Gastroesophageal sphincter (tissue), 3 donors: Measurements from ENCODE around the gene TOM1L2.

Source experiments
- EP300 ChIP-seq: sonication (generic); formaldehyde crosslinking; IDR thresholded peaks from one replicate; pipeline ENCODE4 v1.6.1; 2017; ENCODE audit warnings: antibody characterized with exemption, mild to moderate bottlenecking
- POLR2A ChIP-seq, 2 donors: fragments of 450-650 bp; IDR thresholded peaks; one replicate each; pipeline ENCODE4 v1.6.1; 2017; ENCODE audit warnings: antibody characterized with exemption in 2 of 2, mild to moderate bottlenecking in 2 of 2, moderate library complexity in 1 of 2
- POLR2AphosphoS5 ChIP-seq: sonication (generic); formaldehyde crosslinking; IDR thresholded peaks from one replicate; pipeline ENCODE4 v1.6.1; 2017; ENCODE audit warnings: antibody characterized with exemption
- TF ChIP-seq, protein P1 (sequence below), 4 experiments: fragments of 200-600 bp in 2 of 4; fragments of 450-650 bp in 2 of 4; sonication (generic) in 1 of 4; IDR thresholded peaks; one replicate each; pipeline ENCODE4 v1.5.1; 2017 to 2019; ENCODE audit warnings: antibody characterized with exemption in 4 of 4, mild to moderate bottlenecking in 2 of 4, moderate library complexity in 2 of 4

GRCh38 chr17:17950806-17951205 is 21.4 kb downstream of the TOM1L2 start:
- TF ChIP-seq, protein P1, sequence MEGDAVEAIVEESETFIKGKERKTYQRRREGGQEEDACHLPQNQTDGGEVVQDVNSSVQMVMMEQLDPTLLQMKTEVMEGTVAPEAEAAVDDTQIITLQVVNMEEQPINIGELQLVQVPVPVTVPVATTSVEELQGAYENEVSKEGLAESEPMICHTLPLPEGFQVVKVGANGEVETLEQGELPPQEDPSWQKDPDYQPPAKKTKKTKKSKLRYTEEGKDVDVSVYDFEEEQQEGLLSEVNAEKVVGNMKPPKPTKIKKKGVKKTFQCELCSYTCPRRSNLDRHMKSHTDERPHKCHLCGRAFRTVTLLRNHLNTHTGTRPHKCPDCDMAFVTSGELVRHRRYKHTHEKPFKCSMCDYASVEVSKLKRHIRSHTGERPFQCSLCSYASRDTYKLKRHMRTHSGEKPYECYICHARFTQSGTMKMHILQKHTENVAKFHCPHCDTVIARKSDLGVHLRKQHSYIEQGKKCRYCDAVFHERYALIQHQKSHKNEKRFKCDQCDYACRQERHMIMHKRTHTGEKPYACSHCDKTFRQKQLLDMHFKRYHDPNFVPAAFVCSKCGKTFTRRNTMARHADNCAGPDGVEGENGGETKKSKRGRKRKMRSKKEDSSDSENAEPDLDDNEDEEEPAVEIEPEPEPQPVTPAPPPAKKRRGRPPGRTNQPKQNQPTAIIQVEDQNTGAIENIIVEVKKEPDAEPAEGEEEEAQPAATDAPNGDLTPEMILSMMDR (IDR thresholded peaks at IDR 0.05), result no peak
- TF ChIP-seq POLR2AphosphoS5 (no peak), POLR2A (IDR thresholded peaks at IDR 0.05) (no peak), EP300 (no peak)
